ENCODE measurements around the gene DAP.
"Not testable (repeated sequence)": the region's sequence is repeated elsewhere in the genome, so short reads cannot be mapped to it uniquely, and the experiment has no call there.

Gene DAP

GRCh38 chr5:10668697-10669096 lies 92.3 kb downstream of the DAP start:
- Histone ChIP-seq H3K4ac (ENCODE audit: low read depth, low read length) (no peak overlapping the region), H3K36me3 (ENCODE audit: control insufficient read depth, insufficient read depth, low read length) (no peaks in the 10 kb centered on the region), H3K4me2 (ENCODE audit: low read length) (no peak overlapping the region), H3K18ac (ENCODE audit: low read length) (no peak overlapping the region), H3K79me1 (ENCODE audit: low read length) (no peaks in the 10 kb centered on the region), H3K27ac (ENCODE audit: low read depth, low read length) (no peak overlapping the region), H3K23ac (ENCODE audit: low read length) (no peak overlapping the region), H3K4me3 (ENCODE audit: low read length) (no peak overlapping the region), H3K9ac (ENCODE audit: low read length) (no peak overlapping the region), H4K5ac (ENCODE audit: low read length) (no peak overlapping the region), H2BK120ac (ENCODE audit: low read depth, low read length) (no peak overlapping the region), H2BK15ac (replicated peaks; ENCODE audit: low read depth) (no peak overlapping the region), H3K79me2 (ENCODE audit: control insufficient read depth, insufficient read depth, low read length) (no peaks in the 10 kb centered on the region), H2BK5ac (ENCODE audit: low read length) (no peak overlapping the region), H3K56ac (ENCODE audit: low read length) (no peak overlapping the region), H3K4me1 (ENCODE audit: control insufficient read depth, low read depth, low read length) (no peaks in the 10 kb centered on the region), H4K8ac (ENCODE audit: low read depth, low read length) (no peak overlapping the region), H3K27me3 (ENCODE audit: insufficient read depth, low read length, poor library complexity) (no peaks in the 10 kb centered on the region), H2AK5ac (ENCODE audit: low read length) (no peak overlapping the region)
- no peak for DNase-seq
- no CpG with 5 or more reads among the region's 4 CpGs for WGBS (ENCODE audit: extremely low coverage, insufficient coverage, low lambda C conversion rate)

GRCh38 chr5:10667431-10668057 lies 93.5 kb downstream of the DAP start:
- H3K23ac ChIP-seq (ENCODE audit: low read length): no peak overlapping the region
- no peak overlapping the region for H3K4ac ChIP-seq (ENCODE audit: low read depth, low read length)
- no peak overlapping the region for H3K9ac ChIP-seq (ENCODE audit: low read length)
- no peak overlapping the region for H4K8ac ChIP-seq (ENCODE audit: low read depth, low read length)
- H2BK15ac ChIP-seq (replicated peaks; ENCODE audit: low read depth): no peak overlapping the region
- no peak overlapping the region for H2BK5ac ChIP-seq (ENCODE audit: low read length)
- no peak overlapping the region for H2AK5ac ChIP-seq (ENCODE audit: low read length)
- WGBS (ENCODE audit: extremely low coverage, insufficient coverage, low lambda C conversion rate): no CpG with 5 or more reads among the region's 6 CpGs
- H4K5ac ChIP-seq (ENCODE audit: low read length): no peak overlapping the region
- H3K36me3 ChIP-seq (ENCODE audit: control insufficient read depth, insufficient read depth, low read length): no peaks in the 10 kb centered on the region
- no peak overlapping the region for H2BK120ac ChIP-seq (ENCODE audit: low read depth, low read length)
- no peak overlapping the region for H3K27ac ChIP-seq (ENCODE audit: low read depth, low read length)
- DNase-seq: no peak
- no peaks in the 10 kb centered on the region for H3K79me2 ChIP-seq (ENCODE audit: control insufficient read depth, insufficient read depth, low read length)
- H3K18ac ChIP-seq (ENCODE audit: low read length): no peak overlapping the region
- no peak overlapping the region for H3K4me2 ChIP-seq (ENCODE audit: low read length)
- H3K27me3 ChIP-seq (ENCODE audit: insufficient read depth, low read length, poor library complexity): no peaks in the 10 kb centered on the region
- H3K79me1 ChIP-seq (ENCODE audit: low read length): no peaks in the 10 kb centered on the region
- no peak overlapping the region for H3K4me3 ChIP-seq (ENCODE audit: low read length)
- H3K56ac ChIP-seq (ENCODE audit: low read length): no peak overlapping the region
- no peaks in the 10 kb centered on the region for H3K4me1 ChIP-seq (ENCODE audit: control insufficient read depth, low read depth, low read length)

GRCh38 chr5:10666531-10667299 lies 94.3 kb downstream of the DAP start:
- Histone ChIP-seq H4K5ac (ENCODE audit: low read length) (no peak overlapping the region), H3K56ac (ENCODE audit: low read length) (no peak overlapping the region), H3K79me2 (ENCODE audit: control insufficient read depth, insufficient read depth, low read length) (no peaks in the 10 kb centered on the region), H2BK5ac (ENCODE audit: low read length) (no peak overlapping the region), H2BK15ac (replicated peaks; ENCODE audit: low read depth) (no peak overlapping the region), H3K4ac (ENCODE audit: low read depth, low read length) (no peak overlapping the region), H3K4me3 (ENCODE audit: low read length) (no peak overlapping the region), H3K27ac (ENCODE audit: low read depth, low read length) (no peak overlapping the region), H3K4me1 (ENCODE audit: control insufficient read depth, low read depth, low read length) (no peaks in the 10 kb centered on the region), H3K23ac (ENCODE audit: low read length) (no peak overlapping the region), H3K27me3 (ENCODE audit: insufficient read depth, low read length, poor library complexity) (no peaks in the 10 kb centered on the region), H3K36me3 (ENCODE audit: control insufficient read depth, insufficient read depth, low read length) (no peaks in the 10 kb centered on the region), H3K9ac (ENCODE audit: low read length) (no peak overlapping the region), H3K79me1 (ENCODE audit: low read length) (no peaks in the 10 kb centered on the region), H2BK120ac (ENCODE audit: low read depth, low read length) (no peak overlapping the region), H3K4me2 (ENCODE audit: low read length) (no peak overlapping the region), H3K18ac (ENCODE audit: low read length) (no peak overlapping the region), H2AK5ac (ENCODE audit: low read length) (no peak overlapping the region), H4K8ac (ENCODE audit: low read depth, low read length) (no peak overlapping the region)
- no peak for DNase-seq
- WGBS (ENCODE audit: extremely low coverage, insufficient coverage, low lambda C conversion rate): no CpG with 5 or more reads among the region's 7 CpGs

GRCh38 chr5:10665799-10666198 lies 95.2 kb downstream of the DAP start:
- Histone ChIP-seq H3K79me1 (ENCODE audit: low read length) (no peaks in the 10 kb centered on the region), H3K27me3 (ENCODE audit: insufficient read depth, low read length, poor library complexity) (no peaks in the 10 kb centered on the region), H3K79me2 (ENCODE audit: control insufficient read depth, insufficient read depth, low read length) (no peaks in the 10 kb centered on the region), H3K4ac (ENCODE audit: low read depth, low read length) (no peak overlapping the region), H2BK15ac (replicated peaks; ENCODE audit: low read depth) (no peak overlapping the region), H3K18ac (ENCODE audit: low read length) (no peak overlapping the region), H3K27ac (ENCODE audit: low read depth, low read length) (no peak overlapping the region), H3K4me1 (ENCODE audit: control insufficient read depth, low read depth, low read length) (no peaks in the 10 kb centered on the region), H2BK5ac (ENCODE audit: low read length) (no peak overlapping the region), H4K5ac (ENCODE audit: low read length) (no peak overlapping the region), H3K36me3 (ENCODE audit: control insufficient read depth, insufficient read depth, low read length) (no peaks in the 10 kb centered on the region), H3K9ac (ENCODE audit: low read length) (no peak overlapping the region), H3K23ac (ENCODE audit: low read length) (no peak overlapping the region), H3K4me2 (ENCODE audit: low read length) (no peak overlapping the region), H4K8ac (ENCODE audit: low read depth, low read length) (no peak overlapping the region), H3K56ac (ENCODE audit: low read length) (no peak overlapping the region), H3K4me3 (ENCODE audit: low read length) (no peak overlapping the region), H2AK5ac (ENCODE audit: low read length) (no peak overlapping the region), H2BK120ac (ENCODE audit: low read depth, low read length) (no peak overlapping the region)
- no CpG with 5 or more reads among the region's 9 CpGs for WGBS (ENCODE audit: extremely low coverage, insufficient coverage, low lambda C conversion rate)
- DNase-seq: no peak

GRCh38 chr5:10664180-10664769 lies 96.8 kb downstream of the DAP start:
- H3K23ac ChIP-seq (ENCODE audit: low read length); H2AK5ac ChIP-seq (ENCODE audit: low read length); H3K56ac ChIP-seq (ENCODE audit: low read length); DNase-seq; H3K27me3 ChIP-seq (ENCODE audit: insufficient read depth, low read length, poor library complexity); H3K4me2 ChIP-seq (ENCODE audit: low read length); H3K27ac ChIP-seq (ENCODE audit: low read depth, low read length); H3K9ac ChIP-seq (ENCODE audit: low read length); H3K36me3 ChIP-seq (ENCODE audit: control insufficient read depth, insufficient read depth, low read length); H3K4me1 ChIP-seq (ENCODE audit: control insufficient read depth, low read depth, low read length); H4K8ac ChIP-seq (ENCODE audit: low read depth, low read length); H3K4me3 ChIP-seq (ENCODE audit: low read length); H2BK120ac ChIP-seq (ENCODE audit: low read depth, low read length); H2BK15ac ChIP-seq (replicated peaks; ENCODE audit: low read depth); H3K79me1 ChIP-seq (ENCODE audit: low read length); H3K4ac ChIP-seq (ENCODE audit: low read depth, low read length); H3K79me2 ChIP-seq (ENCODE audit: control insufficient read depth, insufficient read depth, low read length); H4K5ac ChIP-seq (ENCODE audit: low read length); H3K18ac ChIP-seq (ENCODE audit: low read length); H2BK5ac ChIP-seq (ENCODE audit: low read length): not testable (repeated sequence)
- WGBS (ENCODE audit: extremely low coverage, insufficient coverage, low lambda C conversion rate): no CpG with 5 or more reads among the region's 6 CpGs

Data from mesendoderm (in vitro differentiated cells).